CD4-positive, alpha-beta T cell treated with Interleukin-1 beta for 1 hour (primary cell): ENCODE measurements around the gene MYO18B.

Experiments used
- DNase-seq, 2 donors: peaks; one replicate each; pipeline ENCODE4 v3.0.0-alpha.2; 2020 to 2022

MYO18B gene

DNA sequence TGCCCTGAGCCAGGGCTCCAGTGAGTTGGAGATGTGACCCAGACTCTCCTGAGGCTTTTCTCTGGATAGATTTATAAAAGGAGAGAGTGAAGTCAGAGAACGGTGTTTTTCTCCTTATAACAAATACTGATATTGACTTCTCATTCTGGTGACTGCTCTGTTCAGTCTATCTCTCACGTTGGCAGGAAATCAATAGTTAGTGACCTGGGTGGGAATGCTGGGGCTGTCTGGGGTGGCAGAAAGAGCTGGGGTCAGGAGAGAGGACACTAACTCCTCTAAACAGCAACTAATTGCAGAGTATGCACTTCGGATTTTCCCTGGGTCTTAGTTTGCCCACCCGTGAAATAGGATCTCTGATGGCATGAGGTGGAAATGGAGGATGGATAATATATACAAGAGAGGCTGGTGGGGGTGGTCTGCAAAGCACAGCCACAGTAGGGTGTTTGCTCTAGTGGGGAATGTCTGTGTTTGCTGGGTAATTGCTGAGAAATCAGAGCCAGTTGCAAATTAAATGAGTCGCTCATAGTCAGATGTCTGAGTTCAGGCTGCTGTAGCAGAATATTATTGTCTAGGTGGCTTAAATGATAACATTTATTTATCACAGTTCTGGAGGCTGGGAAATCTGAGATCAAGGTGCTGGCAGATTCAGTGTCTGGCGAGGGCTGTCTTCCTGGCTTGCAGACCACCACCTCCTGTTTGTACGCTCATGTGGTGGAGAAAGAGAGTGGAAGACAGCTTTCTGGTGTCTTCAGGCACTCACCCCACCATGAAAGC lies 167.8 kb downstream of the MYO18B start:
- DNase-seq, result no peak

DNA sequence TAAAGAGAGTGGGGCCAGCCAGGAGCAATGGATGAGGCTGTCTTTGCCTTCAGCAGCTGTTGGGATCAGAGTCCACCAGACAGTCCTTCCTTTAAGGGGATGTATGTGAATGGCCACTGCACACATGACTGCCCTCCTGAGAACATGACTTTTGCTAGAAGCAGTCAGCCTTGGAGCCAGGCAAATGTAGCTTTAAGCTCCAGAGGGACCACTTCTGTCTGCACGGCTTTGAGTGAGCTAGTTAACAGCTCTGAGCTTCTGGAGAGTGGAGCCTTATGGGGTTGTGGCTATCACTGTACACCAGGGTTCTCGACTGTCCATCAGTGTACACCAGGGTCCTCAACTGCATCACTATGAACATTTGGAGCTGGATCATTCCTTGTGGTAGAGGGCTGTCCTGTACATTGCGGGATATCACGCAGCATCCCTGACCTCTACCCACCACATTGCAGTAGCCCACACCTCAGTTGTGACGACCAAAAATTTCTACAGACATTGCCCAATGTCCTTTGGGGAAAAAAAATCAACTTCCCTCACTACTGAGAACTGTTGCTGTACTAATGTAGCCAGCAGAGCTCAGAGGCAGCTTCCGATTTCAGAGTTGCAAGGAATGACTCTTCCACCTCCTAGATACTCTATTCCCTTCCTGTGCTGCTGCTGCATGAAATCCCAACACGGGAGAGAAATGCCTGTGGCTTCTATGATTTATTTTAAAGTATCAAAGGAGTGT lies 169.4 kb downstream of the MYO18B start:
- DNase-seq, result no peak

DNA sequence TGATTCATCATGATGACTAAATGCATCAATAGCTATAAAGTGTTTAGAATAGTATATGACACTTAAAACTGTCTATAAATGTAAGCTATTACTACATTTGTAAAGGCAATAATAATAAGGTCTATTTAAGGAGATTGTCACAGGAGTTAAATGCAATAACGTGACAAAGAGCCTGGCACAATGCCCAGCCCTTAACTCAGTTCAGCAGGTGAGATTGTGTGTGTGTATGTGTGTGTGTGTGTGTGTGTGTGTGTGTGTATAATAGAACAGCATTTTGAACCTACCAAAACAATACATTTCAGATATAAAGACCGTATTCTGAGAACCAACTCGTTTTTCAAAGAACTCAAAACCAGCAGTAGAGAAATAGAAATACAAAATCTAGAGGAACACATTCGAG lies 177.5 kb downstream of the MYO18B start:
- DNase-seq, result no peak

DNA sequence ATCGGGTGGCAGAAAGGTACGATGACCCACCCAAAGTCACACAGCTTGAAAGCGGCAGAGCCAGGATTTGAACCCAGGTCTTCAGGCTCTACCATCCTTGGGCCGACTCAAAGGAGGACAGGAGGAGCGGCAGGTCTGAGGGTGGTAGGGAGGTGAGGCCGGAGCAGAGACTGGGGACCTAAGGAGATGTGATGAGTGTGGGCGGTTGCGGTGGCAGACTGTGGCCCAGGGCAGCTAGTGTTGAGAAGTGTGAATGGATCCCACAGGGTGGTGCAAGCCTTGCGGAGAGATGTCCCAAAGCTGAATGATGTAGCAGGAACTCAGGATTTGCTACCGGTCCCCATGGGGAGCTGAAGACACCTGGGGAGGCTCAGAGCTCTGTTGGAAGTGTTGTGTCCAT lies 180.2 kb downstream of the MYO18B start:
- no peak for DNase-seq

DNA sequence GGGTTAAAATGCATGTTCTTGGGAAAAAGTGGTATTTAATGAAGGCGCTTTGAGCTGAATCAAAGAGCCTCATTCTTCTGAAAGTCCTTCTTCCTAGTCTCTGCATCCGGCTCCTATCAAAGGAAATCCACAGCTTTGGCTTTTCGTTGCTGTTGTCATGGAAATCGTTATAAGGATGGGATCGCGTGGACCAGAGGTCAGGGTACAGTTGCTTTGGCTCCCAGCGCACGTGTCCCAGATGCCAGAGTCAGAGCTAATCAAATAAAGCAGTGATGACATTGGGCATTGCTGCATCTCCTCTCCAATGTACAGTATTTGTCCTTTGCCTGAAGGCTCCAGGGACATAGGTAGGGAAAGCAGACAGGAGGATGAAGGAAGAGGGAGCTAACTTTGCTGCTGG lies 181.9 kb downstream of the MYO18B start:
- no peak for DNase-seq

DNA sequence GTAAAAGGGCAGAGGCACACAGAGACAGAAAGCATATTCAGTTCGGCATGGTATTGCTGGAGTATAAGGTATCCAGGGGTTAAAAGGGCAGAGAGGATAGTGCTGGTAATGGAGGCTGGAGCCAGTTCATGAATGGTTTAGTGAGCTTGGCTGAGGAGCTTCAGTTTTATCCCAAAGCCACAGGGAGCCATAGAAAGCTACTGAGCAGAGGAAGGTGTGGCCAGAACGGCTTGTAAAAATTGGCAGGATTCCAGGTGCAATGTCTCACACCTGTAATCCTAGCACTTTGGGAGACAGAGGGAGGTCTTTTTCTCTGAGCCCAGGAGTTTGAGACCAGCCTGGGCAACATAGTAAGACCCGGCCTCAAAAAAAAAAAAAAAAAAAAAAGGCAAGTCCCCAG lies 186.1 kb downstream of the MYO18B start:
- DNase-seq, result no peak

DNA sequence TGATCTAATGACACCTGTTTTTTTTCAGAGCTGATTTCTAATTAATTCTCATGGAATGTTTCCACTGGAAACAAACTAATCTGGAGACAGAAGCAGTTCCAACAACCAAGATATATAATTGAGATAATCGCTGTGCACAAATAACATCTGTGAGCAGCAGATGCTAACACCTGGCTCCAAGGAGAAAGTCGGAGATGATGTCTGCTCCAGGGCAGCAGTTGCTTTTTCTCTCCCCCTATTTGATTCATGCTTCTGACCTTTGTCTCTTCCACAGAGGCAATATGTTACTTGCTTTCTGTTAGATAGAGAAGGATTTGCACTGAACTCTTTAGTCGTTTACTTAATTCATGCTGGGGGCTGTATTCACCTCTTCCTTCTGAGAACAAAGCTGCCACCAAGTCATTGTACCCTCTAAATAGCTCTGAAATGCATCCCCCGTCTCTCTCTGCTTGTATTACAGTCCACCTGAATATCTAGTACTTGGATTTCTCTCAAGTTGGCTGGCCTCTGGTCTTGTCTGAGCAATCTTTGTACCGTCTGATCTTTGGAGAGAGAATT lies 187.4 kb downstream of the MYO18B start:
- DNase-seq, result no peak

DNA sequence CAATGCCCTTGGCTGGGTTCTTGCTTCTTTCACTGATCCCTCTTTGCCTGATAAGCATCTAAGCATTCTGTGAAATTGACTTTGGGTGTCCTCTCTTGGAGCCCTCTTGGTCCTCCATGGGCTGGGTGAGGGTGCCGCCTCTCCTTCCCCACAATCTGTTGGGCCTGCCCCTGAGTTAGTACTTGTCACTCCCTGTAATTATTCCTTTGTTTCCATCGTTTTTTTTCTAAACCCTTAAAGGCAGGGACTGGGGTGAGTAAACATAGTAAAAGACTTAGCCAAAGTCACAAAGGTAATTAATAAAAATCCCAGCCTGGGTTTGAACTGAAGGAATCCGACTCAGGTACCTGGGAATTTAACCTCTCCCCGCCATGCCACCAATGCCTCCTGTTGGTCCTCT lies 188.1 kb downstream of the MYO18B start:
- DNase-seq, result no peak

DNA sequence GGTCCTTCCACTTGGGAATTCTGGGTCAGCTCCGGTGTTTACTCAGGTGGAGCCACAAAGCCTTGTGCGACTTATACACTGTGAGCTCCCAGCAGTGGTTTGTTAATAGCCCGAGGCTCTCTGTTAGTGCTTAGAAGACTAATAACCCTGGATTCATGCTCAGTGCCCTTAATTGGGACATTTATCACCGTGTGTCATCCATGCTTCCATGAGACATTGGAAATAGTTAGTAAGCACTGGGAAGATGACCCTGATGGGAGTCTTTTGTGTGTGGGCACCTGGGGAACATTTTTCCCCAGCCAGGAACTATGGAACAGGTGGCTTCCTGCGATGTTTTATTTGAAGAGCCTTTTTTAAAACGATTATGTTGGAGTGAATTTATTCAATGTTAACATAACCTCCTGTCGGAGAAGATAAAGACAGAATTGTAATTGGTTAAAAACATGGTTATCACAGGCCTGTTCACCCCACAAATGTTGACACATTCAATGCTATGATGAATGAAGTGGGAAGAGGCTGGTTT lies 188.9 kb downstream of the MYO18B start:
- no peak for DNase-seq

DNA sequence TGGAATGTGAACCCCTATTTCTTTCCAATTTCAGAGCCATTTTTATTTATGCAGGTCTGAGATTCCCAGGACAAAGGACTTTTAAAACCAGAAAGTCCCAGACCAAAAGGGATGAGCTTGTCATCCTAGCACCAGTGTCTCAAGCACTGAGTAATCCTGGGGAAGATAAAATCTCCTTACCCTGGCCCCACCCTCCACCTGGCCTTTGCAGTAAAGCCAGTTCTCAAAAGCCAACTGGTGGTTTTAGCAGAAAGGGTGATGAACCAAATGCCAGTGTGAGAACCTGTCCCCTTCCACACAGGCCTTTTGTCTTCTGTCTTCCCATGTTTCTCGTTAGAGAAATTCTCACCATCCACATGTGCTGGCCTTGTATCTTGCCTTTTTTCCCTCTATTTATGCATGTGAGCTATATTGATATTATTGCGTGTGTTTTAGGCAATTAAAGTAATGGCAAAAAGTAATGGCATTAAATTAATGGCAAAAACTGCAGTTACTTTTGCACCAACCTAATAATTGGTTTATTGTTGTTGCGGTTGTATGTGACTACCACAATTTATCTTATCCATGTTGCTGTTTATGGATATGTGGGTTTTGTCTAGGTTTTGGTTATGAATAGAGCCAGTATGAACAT lies 191.3 kb downstream of the MYO18B start:
- no peak for DNase-seq

DNA sequence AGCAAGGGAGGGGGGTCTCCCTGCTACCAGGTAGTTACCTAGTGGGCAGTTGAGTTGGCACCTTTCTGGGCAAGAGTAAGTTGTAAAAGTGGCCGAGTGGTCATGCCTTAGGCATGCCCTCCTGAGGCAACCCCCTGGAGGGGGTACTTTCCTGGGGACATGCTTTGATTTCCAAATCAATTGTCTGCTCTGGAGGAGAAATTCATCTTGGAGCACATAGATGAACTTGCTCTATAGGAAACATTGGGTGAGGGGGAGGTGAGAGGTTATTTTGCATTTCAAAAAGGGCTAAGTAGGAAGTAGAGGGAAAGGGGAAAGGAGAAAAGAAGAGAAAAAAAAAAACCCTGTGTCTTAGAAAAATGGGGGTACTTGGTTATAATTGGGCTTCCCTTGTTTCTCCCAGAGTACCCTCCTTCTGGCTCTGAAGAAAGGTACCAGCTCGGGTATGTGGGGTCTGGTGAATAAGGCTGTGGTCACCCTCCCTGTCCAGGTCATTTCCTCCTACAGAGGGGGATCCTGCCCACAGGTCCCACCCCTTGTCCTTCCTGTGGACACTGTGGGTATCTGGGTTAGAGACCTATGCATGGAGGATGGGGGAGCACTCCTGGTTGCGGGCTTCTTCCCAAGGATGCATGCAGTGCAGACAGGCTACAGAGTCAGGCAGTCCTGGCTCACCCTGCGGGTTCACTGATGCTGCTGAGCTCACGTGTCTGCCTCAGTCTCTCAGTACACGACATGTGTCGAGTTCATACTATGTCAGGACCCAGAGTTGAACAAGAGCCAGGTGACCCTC lies 193.5 kb downstream of the MYO18B start:
- no peak for DNase-seq

DNA sequence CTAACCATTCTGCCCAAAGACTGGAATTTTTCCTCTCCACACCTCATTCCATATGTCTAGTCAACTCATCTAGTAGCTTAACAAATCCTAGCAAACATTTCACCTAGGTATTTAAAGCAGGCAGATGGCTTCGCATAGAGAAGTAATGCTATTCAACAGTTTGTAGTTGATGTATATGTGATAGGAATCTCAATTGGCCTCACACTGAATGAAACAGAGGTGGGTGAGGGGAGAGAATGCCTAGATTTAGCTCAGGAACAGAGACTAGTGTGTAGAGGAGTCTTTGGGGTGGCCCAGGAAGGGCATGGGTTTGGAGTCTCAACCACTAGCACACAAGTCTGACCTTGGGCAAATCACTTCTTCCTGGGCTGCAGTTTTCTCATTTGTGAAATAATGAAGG lies 196.2 kb downstream of the MYO18B start:
- no peak for DNase-seq

DNA sequence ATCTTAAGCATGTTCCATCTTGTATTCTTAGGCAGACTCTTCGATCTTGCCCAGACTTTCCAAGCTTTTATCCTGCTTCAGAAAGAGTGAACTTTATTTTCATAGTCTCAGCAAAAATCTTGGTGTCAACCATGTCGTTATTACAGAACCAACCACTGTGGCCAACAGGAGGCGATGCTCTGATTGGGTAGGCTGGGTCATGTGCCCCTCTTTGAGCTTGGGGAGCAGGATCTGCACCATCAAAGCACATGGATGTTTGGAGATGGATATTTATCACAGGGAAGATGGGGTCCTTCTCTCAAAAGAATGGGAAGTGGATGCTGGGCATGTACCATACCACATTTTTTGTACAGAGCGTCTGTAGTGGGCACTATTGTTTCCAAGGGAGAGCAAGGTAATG lies 197.4 kb downstream of the MYO18B start:
- no peak for DNase-seq

DNA sequence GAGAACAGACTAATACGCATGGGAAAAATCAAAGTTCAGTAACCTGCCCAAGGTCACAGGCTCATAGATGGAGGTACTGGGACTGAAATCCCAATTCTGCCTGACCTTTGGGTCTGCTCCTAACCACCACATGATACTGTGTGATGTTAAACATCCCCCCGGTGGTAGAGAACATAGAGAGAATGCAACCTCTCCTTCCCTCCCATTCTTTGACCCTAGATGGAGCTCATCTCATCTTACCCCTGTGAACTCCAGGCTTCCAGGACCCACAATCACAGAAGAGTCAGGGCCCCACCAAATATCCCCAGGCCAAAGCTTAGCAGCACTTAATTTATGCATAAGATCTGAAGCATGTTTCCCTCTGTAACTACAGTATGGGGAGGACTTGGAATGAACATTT lies 198.5 kb downstream of the MYO18B start:
- no peak for DNase-seq

DNA sequence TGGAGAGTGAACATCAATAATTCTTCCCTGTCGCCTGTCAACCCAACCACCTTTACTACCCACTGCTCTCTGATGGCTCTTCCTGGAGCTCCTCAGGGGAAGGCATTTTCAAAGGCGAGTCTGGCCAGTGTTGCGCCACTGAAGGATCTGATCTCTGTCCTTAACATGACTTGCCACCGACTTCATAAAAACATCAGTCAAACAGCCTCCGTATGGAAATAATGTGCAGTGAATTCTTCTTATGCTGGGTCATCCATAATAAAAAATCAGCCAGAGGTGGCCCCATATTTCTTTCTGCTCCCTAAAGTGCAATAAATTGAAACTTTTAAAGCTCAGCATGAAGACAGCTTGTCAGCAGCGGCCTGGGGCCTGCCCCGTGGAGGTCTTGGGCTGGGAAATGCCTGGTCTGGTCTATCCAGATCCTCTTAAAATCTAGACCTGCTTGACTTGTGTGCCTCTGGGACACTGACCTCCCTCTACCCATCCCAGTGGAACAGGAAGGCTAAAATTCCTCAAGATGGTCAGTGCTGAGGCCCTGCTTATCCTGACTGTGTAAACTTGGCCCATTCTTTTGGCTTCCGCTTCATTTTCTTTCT lies 199.5 kb downstream of the MYO18B start:
- no peak for DNase-seq

DNA sequence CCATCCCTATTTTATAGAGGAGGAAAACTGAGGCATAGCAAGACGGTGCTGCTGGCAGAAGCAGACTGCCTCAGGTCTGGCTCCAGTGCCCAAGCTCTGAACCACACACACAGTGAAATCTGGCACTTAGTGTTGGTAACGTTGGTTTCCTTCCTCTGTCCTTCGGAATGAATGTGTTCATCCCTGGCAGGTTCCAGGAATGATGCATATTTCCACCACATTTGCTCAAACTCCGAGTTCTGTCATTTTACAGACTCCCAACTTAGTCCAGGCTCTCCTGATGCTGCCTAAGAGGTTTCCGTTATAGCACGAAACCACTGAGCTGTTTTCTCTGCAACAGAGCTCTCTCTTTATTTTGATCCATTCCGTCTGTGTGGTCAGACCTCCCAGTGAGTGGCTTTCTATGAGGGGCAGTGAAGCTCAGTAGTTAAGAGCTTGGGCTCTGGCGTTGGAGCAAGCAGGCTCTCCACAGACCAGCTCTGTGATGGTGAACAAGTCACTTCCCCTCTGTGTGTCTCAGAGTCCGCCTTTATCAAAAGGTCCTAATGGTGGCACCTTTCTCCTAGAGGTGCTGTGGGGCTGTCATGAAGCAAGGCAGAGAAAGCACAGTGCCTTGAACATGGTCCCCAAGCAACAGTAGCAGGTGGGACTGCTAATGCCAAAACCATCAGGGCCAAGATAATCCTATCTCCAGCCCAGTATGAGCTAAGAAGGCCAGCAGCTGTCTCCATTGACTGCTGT lies 200.3 kb downstream of the MYO18B start:
- DNase-seq, result no peak

DNA sequence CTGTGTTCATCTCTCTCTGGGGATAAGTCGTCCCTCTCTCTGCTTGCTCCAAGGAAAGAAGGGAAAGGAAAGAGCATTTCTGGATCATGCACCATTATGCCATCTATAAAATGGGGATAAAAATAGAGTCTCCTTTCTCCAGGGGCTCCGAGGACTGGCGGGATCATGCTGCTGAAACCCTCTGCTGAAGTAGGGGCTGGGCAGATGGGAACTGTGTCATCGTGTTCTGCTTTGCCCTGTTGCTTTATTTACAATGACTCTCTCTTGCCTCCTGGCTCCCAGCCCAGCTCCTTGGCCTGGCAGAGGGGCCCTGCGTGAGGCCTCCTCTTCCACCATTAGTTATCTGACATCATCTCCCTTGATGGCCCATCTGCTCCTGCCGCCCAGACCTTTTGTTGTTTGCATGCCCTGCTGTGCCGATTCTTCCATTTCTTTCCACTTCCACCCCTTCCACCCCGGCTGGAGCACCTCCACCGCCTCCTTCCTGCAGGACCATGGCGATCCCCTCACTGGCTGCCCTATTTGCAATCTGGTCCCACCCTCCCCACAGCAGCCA lies 200.9 kb downstream of the MYO18B start:
- DNase-seq, result no peak

DNA sequence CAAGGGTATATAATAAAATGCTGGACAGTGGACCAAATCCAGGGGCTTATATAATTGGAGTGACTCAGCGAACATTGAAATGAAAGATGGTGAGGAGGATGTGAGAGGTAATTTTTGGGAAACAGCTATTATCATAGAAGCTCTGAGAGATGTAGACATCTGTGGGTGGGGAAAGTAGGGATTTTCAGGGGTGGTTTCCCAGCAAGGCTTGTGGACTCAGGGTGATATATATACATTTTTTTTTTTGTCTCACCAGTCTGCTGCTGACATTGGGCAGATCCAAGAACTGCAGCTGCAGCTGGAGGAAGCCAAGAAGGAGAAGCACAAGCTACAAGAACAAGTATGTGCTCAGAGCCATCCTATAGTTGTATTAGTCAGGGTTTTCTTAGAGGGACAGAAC lies 208.1 kb downstream of the MYO18B start:
- DNase-seq, result no peak

DNA sequence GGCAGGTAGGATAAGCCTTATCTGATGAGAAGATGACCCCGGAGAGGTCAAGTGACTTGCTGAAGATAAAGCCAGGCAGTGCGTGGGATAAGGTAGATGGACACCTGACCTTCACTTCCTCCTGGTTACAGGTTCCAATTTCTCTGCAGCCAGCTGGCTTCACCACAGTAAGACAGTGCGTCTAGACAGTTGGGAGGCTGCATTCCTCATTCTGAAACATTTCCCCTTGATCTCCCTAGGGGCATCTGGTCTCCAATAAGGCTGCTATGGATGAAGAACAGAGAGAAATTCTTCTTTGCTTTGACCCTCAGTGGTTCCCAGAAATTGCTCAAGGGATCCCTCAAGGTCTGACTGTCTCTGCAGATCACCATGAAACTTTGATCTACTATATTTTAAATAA lies 211.3 kb downstream of the MYO18B start:
- no peak for DNase-seq

DNA sequence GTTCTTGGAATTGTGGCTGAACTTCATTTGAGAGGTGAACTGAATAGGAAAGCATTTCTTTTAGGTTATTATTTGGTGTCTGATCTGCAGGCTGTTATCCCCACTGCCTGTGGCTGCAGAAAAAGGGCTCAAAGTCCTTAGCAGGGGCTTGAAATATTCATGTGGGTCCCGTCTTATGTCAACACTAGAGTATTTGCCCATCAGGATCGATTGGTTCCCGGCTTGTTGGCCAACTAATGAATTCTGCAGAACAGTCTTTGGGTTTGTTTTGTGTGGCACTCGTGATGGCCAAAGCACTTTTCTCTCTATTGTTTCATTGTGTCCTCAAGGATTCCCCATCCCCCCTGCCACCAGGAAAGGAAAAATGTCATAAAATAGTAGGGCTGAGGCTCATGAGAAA lies 211.9 kb downstream of the MYO18B start:
- no peak for DNase-seq

DNA sequence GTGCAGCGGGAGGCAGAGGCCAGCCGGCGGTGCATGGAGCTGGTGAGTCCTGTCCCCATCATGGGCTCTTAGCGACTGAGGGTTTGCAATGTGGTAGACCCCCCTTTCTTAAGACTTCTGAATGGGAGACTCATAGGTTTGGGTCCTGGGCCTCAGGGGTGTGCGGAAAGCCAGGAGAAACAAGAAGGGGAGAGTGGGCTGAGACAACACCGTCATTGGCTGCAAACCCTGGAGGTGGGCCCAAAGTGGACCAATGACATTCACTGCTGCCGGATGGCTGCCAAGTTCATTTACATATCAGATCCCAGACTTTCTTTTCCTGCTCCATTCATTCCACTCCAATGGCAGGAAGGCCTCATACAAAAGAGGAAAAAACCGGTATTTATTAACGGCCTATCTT lies 213.3 kb downstream of the MYO18B start:
- DNase-seq, result no peak
